ENCODE measurements around the gene NPC1.

GRCh38 chr18:23547846-23548245 is 38.5 kb downstream of the NPC1 start:
- TF ChIP-seq CTCF (IDR thresholded peaks at IDR 0.05) (no peak), POLR2AphosphoS5 (IDR thresholded peaks at IDR 0.05) (no peak)
